ENCODE measurements around the gene HTN1.
"Not testable (repeated sequence)": the region's sequence is repeated elsewhere in the genome, so short reads cannot be mapped to it uniquely, and the experiment has no call there.

The HTN1 gene

GRCh38 chr4:70050138-70050537, at the start of gene HTN1:
Gene HTN1, plus strand, starts transcription at chr4:70050438. Its CDS starts 2,639 bp downstream, at chr4:70053077.
- H3K4me2 ChIP-seq (ENCODE audit: low read length); H3K79me2 ChIP-seq; H3K27ac ChIP-seq; H3K27me3 ChIP-seq (ENCODE audit: control insufficient read depth, insufficient read depth, low read length); H3K36me3 ChIP-seq (ENCODE audit: control insufficient read depth, insufficient read depth, low read length); H3K9ac ChIP-seq; H3K4me3 ChIP-seq (ENCODE audit: low read depth, low read length); H3K9me3 ChIP-seq (ENCODE audit: control insufficient read depth, low read length); H3K4me1 ChIP-seq; H2AFZ ChIP-seq: not testable (repeated sequence)

GRCh38 chr4:70000711-70001110, 49.5 kb upstream of the HTN1 start:
- H3K79me2 ChIP-seq: no peaks in the 10 kb centered on the region
- no peaks in the 10 kb centered on the region for H3K4me1 ChIP-seq
- no peak overlapping the region for H3K9ac ChIP-seq
- no peak overlapping the region for H2AFZ ChIP-seq
- H3K36me3 ChIP-seq (ENCODE audit: control insufficient read depth, insufficient read depth, low read length): no peaks in the 10 kb centered on the region
- TF ChIP-seq CTCF (IDR thresholded peaks at IDR 0.05): no peak
- no peak overlapping the region for H3K27ac ChIP-seq
- no peak overlapping the region for H3K4me2 ChIP-seq (ENCODE audit: low read length)
- no peaks in the 10 kb centered on the region for H3K9me3 ChIP-seq (ENCODE audit: control insufficient read depth, low read length)
- H3K4me3 ChIP-seq (ENCODE audit: low read depth, low read length): no peak overlapping the region
- no peaks in the 10 kb centered on the region for H3K27me3 ChIP-seq (ENCODE audit: control insufficient read depth, insufficient read depth, low read length)

GRCh38 chr4:70002507-70002906, 47.7 kb upstream of the HTN1 start:
- H3K4me1 ChIP-seq: no peaks in the 10 kb centered on the region
- no peaks in the 10 kb centered on the region for H3K27me3 ChIP-seq (ENCODE audit: control insufficient read depth, insufficient read depth, low read length)
- TF ChIP-seq CTCF (IDR thresholded peaks at IDR 0.05): no peak
- no peaks in the 10 kb centered on the region for H3K79me2 ChIP-seq
- no peak overlapping the region for H3K4me2 ChIP-seq (ENCODE audit: low read length)
- H3K36me3 ChIP-seq (ENCODE audit: control insufficient read depth, insufficient read depth, low read length): no peaks in the 10 kb centered on the region
- no peaks in the 10 kb centered on the region for H3K9me3 ChIP-seq (ENCODE audit: control insufficient read depth, low read length)
- H2AFZ ChIP-seq: no peak overlapping the region
- no peak overlapping the region for H3K9ac ChIP-seq
- no peak overlapping the region for H3K4me3 ChIP-seq (ENCODE audit: low read depth, low read length)
- H3K27ac ChIP-seq: no peak overlapping the region

- H3K36me3 ChIP-seq (ENCODE audit: control insufficient read depth, insufficient read depth, low read length): no peaks in the 10 kb centered on the region
- H3K27me3 ChIP-seq (ENCODE audit: control insufficient read depth, insufficient read depth, low read length): no peaks in the 10 kb centered on the region
- no peak overlapping the region for H3K9ac ChIP-seq
- H3K4me2 ChIP-seq (ENCODE audit: low read length): no peak overlapping the region
- H3K79me2 ChIP-seq: no peaks in the 10 kb centered on the region
- no peak overlapping the region for H2AFZ ChIP-seq
- TF ChIP-seq CTCF (IDR thresholded peaks at IDR 0.05): no peak
- no peak overlapping the region for H3K4me3 ChIP-seq (ENCODE audit: low read depth, low read length)
- no peak overlapping the region for H3K27ac ChIP-seq
- H3K9me3 ChIP-seq (ENCODE audit: control insufficient read depth, low read length): no peaks in the 10 kb centered on the region
- no peaks in the 10 kb centered on the region for H3K4me1 ChIP-seq
Observed at GRCh38 chr4:70008771-70009170, 41.5 kb upstream of the HTN1 start.

- not testable (repeated sequence) for H2AFZ ChIP-seq; H3K36me3 ChIP-seq (ENCODE audit: control insufficient read depth, insufficient read depth, low read length)
Observed at GRCh38 chr4:70019006-70019405, 31.2 kb upstream of the HTN1 start.

GRCh38 chr4:70023218-70023617, 27.0 kb upstream of the HTN1 start:
- Histone ChIP-seq H3K9ac (no peak overlapping the region), H3K4me3 (ENCODE audit: low read depth, low read length) (no peak overlapping the region), H3K27me3 (ENCODE audit: control insufficient read depth, insufficient read depth, low read length) (no peaks in the 10 kb centered on the region), H3K4me2 (ENCODE audit: low read length) (no peak overlapping the region), H3K79me2 (no peaks in the 10 kb centered on the region), H2AFZ (no peak overlapping the region), H3K27ac (no peak overlapping the region), H3K4me1 (no peaks in the 10 kb centered on the region), H3K36me3 (ENCODE audit: control insufficient read depth, insufficient read depth, low read length) (no peaks in the 10 kb centered on the region), H3K9me3 (ENCODE audit: control insufficient read depth, low read length) (no peaks in the 10 kb centered on the region)
- TF ChIP-seq CTCF (IDR thresholded peaks at IDR 0.05): no peak

More at GRCh38 chr4:70019006-70019405, 31.2 kb upstream of the HTN1 start:
- not testable (repeated sequence) for H3K27ac ChIP-seq; H3K4me1 ChIP-seq; H3K9me3 ChIP-seq (ENCODE audit: control insufficient read depth, low read length); H3K27me3 ChIP-seq (ENCODE audit: control insufficient read depth, insufficient read depth, low read length); H3K79me2 ChIP-seq; H3K4me3 ChIP-seq (ENCODE audit: low read depth, low read length); H3K9ac ChIP-seq; H3K4me2 ChIP-seq (ENCODE audit: low read length)
